ENCODE results near the gene OR2A5.

Gene OR2A5

DNA sequence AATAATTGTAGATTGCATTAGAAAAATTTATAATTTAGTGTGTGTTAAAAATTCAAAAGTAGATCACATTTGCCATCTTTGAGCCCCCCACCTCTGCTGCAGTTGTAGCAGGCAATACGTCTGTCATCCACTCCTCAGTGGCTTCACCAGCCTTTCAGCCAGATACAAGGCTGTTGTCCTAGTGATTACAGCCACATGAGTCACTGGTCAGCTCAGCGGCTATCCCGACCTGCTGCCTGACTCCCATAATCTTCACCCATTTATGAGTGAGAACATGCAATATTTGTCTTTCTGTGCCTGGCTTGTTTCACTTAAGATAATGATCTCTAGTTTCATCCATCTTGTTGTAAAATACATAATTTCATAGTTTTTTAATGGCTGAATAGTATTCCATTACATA lies 9.2 kb downstream of the OR2A5 start:
- no peaks in the 10 kb centered on the region for H3K36me3 ChIP-seq
- H3K27ac ChIP-seq, result no peak overlapping the region
- peaks cover 5% of the 10 kb centered on the region for H3K9me3 ChIP-seq (ENCODE audit: severe bottlenecking)
- no peak overlapping the region for H3K4me3 ChIP-seq (ENCODE audit: low read depth, low read length)
- H3K27me3 ChIP-seq (ENCODE audit: insufficient read depth, low read depth, severe bottlenecking), result no peaks in the 10 kb centered on the region
- DNase-seq, result no peak
- TF ChIP-seq, protein P1, sequence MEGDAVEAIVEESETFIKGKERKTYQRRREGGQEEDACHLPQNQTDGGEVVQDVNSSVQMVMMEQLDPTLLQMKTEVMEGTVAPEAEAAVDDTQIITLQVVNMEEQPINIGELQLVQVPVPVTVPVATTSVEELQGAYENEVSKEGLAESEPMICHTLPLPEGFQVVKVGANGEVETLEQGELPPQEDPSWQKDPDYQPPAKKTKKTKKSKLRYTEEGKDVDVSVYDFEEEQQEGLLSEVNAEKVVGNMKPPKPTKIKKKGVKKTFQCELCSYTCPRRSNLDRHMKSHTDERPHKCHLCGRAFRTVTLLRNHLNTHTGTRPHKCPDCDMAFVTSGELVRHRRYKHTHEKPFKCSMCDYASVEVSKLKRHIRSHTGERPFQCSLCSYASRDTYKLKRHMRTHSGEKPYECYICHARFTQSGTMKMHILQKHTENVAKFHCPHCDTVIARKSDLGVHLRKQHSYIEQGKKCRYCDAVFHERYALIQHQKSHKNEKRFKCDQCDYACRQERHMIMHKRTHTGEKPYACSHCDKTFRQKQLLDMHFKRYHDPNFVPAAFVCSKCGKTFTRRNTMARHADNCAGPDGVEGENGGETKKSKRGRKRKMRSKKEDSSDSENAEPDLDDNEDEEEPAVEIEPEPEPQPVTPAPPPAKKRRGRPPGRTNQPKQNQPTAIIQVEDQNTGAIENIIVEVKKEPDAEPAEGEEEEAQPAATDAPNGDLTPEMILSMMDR (IDR thresholded peaks at IDR 0.05; ENCODE audit: low read depth, low read length), result no peak

DNA sequence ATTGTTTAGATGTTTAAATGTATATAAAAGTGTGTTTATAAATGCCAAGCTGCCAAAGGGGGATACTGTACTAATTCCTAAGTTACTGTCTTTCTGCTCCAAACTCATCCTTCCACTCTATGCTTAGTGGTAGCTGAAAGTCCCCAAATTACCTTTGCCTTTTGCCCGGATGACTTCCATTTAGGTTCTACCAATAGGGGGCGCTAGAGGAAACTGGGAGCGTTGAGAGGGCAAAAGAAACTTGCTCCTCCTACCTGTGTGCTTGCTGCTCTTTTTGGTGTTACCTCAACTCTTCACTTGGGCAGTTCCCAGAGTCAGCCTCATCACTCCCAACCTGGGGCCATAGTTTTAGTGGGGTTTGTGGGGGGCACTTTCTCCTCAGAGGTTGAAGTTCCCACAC lies 15.0 kb downstream of the OR2A5 start:
- no peaks in the 10 kb centered on the region for H3K36me3 ChIP-seq
- no peak overlapping the region for H3K27ac ChIP-seq
- H3K9me3 ChIP-seq (ENCODE audit: severe bottlenecking), result peaks cover 3% of the 10 kb centered on the region
- DNase-seq, result no peak
- H3K4me3 ChIP-seq (ENCODE audit: low read depth, low read length), result no peak overlapping the region
- TF ChIP-seq, protein P1 (IDR thresholded peaks at IDR 0.05; ENCODE audit: low read depth, low read length), result peak; percentile 33; the same call in 1 of the 2 replicates
- H3K27me3 ChIP-seq (ENCODE audit: insufficient read depth, low read depth, severe bottlenecking), result no peaks in the 10 kb centered on the region

DNA sequence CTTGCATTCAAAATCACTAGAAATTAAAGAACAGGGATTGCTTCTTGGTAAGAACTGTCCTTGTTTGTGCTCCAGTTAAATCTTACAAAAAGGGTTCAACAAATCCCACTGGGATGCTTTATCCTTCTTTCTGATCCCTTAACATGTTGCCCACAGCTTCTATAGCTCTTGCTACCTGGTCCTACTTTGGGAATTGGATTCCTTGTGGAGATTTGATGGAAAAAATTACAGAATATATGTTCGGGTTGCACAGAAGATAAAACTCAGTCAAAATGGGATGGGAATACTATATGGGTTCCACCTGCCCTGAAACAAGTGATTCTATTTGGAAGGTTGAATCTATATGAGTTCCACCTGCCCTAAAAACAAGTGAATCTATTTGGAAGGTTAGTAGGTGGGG lies 20.8 kb downstream of the OR2A5 start, which contains the start of gene OR2A25:
OR2A25 (plus strand) TSS at position 301 of the 400 bp plus-strand sequence. CDS start 4,409 bp downstream, outside the sequence.
- Histone ChIP-seq H3K27ac (peak within 1 kb of the TSS; percentile 26), H3K9me3 (ENCODE audit: severe bottlenecking) (no peaks in the 10 kb centered on the region), H3K27me3 (ENCODE audit: insufficient read depth, low read depth, severe bottlenecking) (no peaks in the 10 kb centered on the region), H3K36me3 (no peaks in the 10 kb centered on the region), H3K4me3 (ENCODE audit: low read depth, low read length) (no peak within 1 kb of the TSS)
- no peak for DNase-seq
- TF ChIP-seq, protein P1 (IDR thresholded peaks at IDR 0.05; ENCODE audit: low read depth, low read length), result no peak

DNA sequence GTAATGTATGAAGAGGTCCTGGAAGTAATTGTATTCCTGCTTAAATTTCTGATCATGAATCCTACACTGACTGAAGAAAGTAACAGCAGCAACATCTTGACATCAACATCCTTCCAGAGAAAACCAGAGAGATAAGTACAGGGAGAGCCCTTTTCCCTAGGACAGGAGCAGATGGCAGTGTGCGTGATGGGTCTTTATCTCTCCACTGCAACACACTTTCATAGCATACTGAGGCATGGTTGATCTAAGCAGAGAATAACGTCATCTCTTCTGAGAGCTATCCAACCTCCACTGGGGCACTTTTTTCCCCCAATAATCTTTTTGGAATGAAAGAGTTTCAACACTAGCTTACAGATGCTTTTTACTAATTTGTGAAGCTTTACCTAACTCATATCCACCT lies 21.2 kb downstream of the OR2A5 start:
- no peaks in the 10 kb centered on the region for H3K27me3 ChIP-seq (ENCODE audit: insufficient read depth, low read depth, severe bottlenecking)
- TF ChIP-seq, protein P1 (IDR thresholded peaks at IDR 0.05; ENCODE audit: low read depth, low read length), result no peak
- H3K27ac ChIP-seq, result peak overlapping the region; percentile 26
- no peaks in the 10 kb centered on the region for H3K36me3 ChIP-seq
- no peak overlapping the region for H3K4me3 ChIP-seq (ENCODE audit: low read depth, low read length)
- H3K9me3 ChIP-seq (ENCODE audit: severe bottlenecking), result no peaks in the 10 kb centered on the region
- DNase-seq, result peak; percentile 47

DNA sequence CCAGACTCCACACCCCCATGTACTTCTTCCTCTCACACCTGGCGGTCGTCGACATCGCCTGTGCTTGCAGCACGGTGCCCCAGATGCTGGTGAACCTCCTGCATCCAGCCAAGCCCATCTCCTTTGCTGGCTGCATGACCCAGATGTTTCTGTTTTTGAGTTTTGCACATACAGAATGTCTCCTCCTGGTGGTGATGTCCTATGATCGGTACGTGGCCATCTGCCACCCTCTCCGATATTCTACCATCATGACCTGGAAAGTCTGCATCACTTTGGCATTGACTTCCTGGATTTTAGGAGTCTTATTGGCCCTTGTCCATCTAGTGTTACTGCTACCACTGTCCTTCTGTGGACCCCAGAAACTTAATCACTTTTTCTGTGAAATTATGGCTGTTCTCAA lies 25.6 kb downstream of the OR2A5 start:
- H3K36me3 ChIP-seq, result no peaks in the 10 kb centered on the region

More for the DNA sequence above, 25.6 kb downstream of the OR2A5 start:
- no peak overlapping the region for H3K4me3 ChIP-seq (ENCODE audit: low read depth, low read length)
- TF ChIP-seq, protein P1 (IDR thresholded peaks at IDR 0.05; ENCODE audit: low read depth, low read length), result no peak
- H3K9me3 ChIP-seq (ENCODE audit: severe bottlenecking), result no peaks in the 10 kb centered on the region
- no peak overlapping the region for H3K27ac ChIP-seq
- no peak for DNase-seq
- H3K27me3 ChIP-seq (ENCODE audit: insufficient read depth, low read depth, severe bottlenecking), result no peaks in the 10 kb centered on the region

All from WERI-Rb-1 (cell line).